ENCODE data around the gene RTCB. TPM values are rescaled to one million over a fixed set of nuclear protein-coding genes. Genes with fewer than 3 reads are reported as not detected.

The RTCB gene
- total RNA-seq, 1 experiment from 2014 or later, result 108 TPM

DNA sequence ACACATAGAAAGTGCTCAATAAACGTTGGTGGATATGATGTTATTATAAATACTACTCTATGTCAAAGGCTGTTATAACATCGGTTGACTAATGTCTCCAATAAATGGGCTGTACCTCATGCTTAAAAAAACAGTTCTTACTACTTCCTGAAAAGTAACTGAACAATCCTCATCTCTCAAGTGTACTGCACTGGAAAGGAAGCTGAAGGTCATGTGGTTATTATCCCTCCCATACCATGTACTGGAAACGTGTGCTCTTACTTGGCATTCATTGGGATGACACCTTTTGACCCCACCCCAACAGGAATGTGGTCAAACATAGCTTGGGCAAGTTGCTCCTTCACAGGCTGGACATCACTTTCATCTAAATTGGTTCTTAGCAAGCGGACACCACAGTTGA, 10.6 kb downstream of the RTCB start:
- BruUV-seq (replicated peaks), result no TSS peak
- H3K36me3 Mint-ChIP-seq (ENCODE audit: insufficient read depth, unreplicated experiment), result peaks cover 30% of the 10 kb centered on the region
- no peaks in the 10 kb centered on the region for H3K9me3 Mint-ChIP-seq (ENCODE audit: low read depth, unreplicated experiment)
- no peak overlapping the region for H3K27ac Mint-ChIP-seq (ENCODE audit: unreplicated experiment)
- no peak for DNase-seq
- H3K27me3 Mint-ChIP-seq (ENCODE audit: unreplicated experiment), result no peaks in the 10 kb centered on the region
- no peaks in the 10 kb centered on the region for H3K4me1 Mint-ChIP-seq (ENCODE audit: low read depth, unreplicated experiment)
- CTCF ChIA-PET, result interaction anchor here (0.8 kb wide), 1 partner anchor 10 kb away, joined by 3 read pairs; no protein-coding TSS in a partner anchor
- TF ChIP-seq, protein P1, sequence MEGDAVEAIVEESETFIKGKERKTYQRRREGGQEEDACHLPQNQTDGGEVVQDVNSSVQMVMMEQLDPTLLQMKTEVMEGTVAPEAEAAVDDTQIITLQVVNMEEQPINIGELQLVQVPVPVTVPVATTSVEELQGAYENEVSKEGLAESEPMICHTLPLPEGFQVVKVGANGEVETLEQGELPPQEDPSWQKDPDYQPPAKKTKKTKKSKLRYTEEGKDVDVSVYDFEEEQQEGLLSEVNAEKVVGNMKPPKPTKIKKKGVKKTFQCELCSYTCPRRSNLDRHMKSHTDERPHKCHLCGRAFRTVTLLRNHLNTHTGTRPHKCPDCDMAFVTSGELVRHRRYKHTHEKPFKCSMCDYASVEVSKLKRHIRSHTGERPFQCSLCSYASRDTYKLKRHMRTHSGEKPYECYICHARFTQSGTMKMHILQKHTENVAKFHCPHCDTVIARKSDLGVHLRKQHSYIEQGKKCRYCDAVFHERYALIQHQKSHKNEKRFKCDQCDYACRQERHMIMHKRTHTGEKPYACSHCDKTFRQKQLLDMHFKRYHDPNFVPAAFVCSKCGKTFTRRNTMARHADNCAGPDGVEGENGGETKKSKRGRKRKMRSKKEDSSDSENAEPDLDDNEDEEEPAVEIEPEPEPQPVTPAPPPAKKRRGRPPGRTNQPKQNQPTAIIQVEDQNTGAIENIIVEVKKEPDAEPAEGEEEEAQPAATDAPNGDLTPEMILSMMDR (IDR thresholded peaks at IDR 0.05; ENCODE audit: unreplicated experiment), result no peak
- H3K4me3 Mint-ChIP-seq (ENCODE audit: low read depth, unreplicated experiment), result no peak overlapping the region
- intact Hi-C loops (cut with micrococcal nuclease; ENCODE audit: unreplicated experiment), result no loop called here

DNA sequence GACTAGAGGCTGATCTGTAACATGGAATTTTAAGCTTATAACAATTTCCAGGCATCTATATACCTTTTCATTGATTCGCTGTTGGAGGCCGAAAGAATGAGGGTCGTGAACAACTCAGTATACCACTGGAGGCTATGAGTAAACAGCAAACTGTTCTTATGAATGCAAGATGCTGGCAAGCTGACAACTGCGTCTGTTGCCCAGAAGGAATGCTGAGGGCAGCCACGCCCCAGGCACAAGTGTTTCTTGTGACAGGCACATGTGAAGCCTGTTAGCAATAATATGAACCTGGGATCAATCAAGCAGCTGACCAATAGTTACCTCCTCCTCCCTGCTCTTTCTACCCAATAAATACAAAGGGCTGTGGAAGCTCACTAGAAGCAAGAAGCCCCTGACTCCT, 15.3 kb downstream of the RTCB start:
- DNase-seq, result no peak
- intact Hi-C loops (cut with micrococcal nuclease; ENCODE audit: unreplicated experiment), result no loop called here
- Mint-ChIP-seq H3K4me3 (ENCODE audit: low read depth, unreplicated experiment) (no peak overlapping the region), H3K9me3 (ENCODE audit: low read depth, unreplicated experiment) (no peaks in the 10 kb centered on the region), H3K27ac (ENCODE audit: unreplicated experiment) (no peak overlapping the region), H3K4me1 (ENCODE audit: low read depth, unreplicated experiment) (no peaks in the 10 kb centered on the region), H3K36me3 (ENCODE audit: insufficient read depth, unreplicated experiment) (peaks cover 40% of the 10 kb centered on the region), H3K27me3 (ENCODE audit: unreplicated experiment) (no peaks in the 10 kb centered on the region)
- BruUV-seq (replicated peaks), result no TSS peak
- TF ChIP-seq, protein P1 (IDR thresholded peaks at IDR 0.05; ENCODE audit: unreplicated experiment), result no peak
- CTCF ChIA-PET, result no interaction called here

DNA sequence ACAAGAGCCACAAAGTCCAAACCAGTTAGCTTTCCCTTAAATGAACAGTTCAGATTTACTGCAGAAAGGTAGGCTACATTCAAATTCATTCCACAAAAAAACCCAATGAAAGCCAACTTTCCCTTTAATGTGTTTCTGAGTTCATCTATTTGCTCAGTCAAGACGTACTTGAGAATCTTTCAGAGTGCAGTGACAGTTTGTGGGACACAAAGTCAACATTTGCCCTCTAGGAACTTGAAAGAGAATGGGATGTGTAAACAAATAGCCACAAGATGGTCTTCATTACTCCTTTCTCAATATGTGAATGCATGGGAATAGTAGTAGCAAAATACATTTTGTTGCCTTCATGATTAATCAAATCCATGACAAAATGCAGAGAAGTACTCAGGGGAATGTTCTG, 15.8 kb downstream of the RTCB start:
- H3K27me3 Mint-ChIP-seq (ENCODE audit: unreplicated experiment), result no peaks in the 10 kb centered on the region
- no peak for DNase-seq
- CTCF ChIA-PET, result no interaction called here
- H3K4me3 Mint-ChIP-seq (ENCODE audit: low read depth, unreplicated experiment), result no peak overlapping the region
- TF ChIP-seq, protein P1 (IDR thresholded peaks at IDR 0.05; ENCODE audit: unreplicated experiment), result no peak
- no peaks in the 10 kb centered on the region for H3K4me1 Mint-ChIP-seq (ENCODE audit: low read depth, unreplicated experiment)
- intact Hi-C loops (cut with micrococcal nuclease; ENCODE audit: unreplicated experiment), result no loop called here
- H3K9me3 Mint-ChIP-seq (ENCODE audit: low read depth, unreplicated experiment), result no peaks in the 10 kb centered on the region
- H3K27ac Mint-ChIP-seq (ENCODE audit: unreplicated experiment), result no peak overlapping the region
- no TSS peak for BruUV-seq (replicated peaks)
- peaks cover 40% of the 10 kb centered on the region for H3K36me3 Mint-ChIP-seq (ENCODE audit: insufficient read depth, unreplicated experiment)

- Mint-ChIP-seq H3K4me1 (ENCODE audit: low read depth, unreplicated experiment) (no peaks in the 10 kb centered on the region), H3K36me3 (ENCODE audit: insufficient read depth, unreplicated experiment) (peaks cover 43% of the 10 kb centered on the region), H3K9me3 (ENCODE audit: low read depth, unreplicated experiment) (no peaks in the 10 kb centered on the region), H3K27me3 (ENCODE audit: unreplicated experiment) (no peaks in the 10 kb centered on the region), H3K27ac (ENCODE audit: unreplicated experiment) (no peak overlapping the region), H3K4me3 (ENCODE audit: low read depth, unreplicated experiment) (no peak overlapping the region)
- no peak for DNase-seq
- intact Hi-C loops (cut with micrococcal nuclease; ENCODE audit: unreplicated experiment), result no loop called here
- TF ChIP-seq, protein P1 (IDR thresholded peaks at IDR 0.05; ENCODE audit: unreplicated experiment), result no peak
- no TSS peak for BruUV-seq (replicated peaks)
- CTCF ChIA-PET, result no interaction called here
These were observed 16.9 kb downstream of the RTCB start for GRCh38 chr22:32395107-32395506.
